ENCODE data around the gene ADM2.

DNA sequence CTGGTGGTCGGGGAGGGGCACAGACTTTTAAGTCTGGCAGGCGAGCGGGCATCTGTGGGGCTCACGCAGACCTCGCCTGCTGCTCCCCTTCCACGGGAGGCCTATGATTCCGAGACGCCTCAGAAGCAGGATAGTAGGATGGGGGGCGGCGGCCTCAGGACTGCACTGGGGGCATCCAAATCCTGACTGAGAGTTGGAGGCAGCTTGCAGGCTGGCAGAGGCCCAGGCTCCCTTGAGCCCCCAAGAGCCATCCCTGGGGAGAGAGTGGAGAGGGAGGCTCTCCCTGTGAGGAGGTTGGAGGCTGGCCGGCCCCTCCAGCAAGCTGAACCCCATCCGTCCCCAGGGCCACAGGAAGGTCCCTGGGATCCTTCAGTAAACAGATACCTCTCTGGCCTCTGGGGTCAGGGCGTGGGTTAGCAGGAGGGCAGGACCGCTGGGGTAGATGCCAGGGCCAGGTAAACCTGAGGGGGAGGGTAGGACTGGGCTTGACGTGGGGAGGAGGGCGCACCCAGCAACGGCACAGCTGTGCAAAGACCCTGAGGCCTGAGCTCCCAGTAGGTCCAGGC, 39.8 kb upstream of the ADM2 start:
- TF ChIP-seq, protein P1, sequence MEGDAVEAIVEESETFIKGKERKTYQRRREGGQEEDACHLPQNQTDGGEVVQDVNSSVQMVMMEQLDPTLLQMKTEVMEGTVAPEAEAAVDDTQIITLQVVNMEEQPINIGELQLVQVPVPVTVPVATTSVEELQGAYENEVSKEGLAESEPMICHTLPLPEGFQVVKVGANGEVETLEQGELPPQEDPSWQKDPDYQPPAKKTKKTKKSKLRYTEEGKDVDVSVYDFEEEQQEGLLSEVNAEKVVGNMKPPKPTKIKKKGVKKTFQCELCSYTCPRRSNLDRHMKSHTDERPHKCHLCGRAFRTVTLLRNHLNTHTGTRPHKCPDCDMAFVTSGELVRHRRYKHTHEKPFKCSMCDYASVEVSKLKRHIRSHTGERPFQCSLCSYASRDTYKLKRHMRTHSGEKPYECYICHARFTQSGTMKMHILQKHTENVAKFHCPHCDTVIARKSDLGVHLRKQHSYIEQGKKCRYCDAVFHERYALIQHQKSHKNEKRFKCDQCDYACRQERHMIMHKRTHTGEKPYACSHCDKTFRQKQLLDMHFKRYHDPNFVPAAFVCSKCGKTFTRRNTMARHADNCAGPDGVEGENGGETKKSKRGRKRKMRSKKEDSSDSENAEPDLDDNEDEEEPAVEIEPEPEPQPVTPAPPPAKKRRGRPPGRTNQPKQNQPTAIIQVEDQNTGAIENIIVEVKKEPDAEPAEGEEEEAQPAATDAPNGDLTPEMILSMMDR (IDR thresholded peaks at IDR 0.05; ENCODE audit: poor library complexity) = no peak
- no peak for TF ChIP-seq EZH2 (IDR thresholded peaks at IDR 0.05; ENCODE audit: borderline replicate concordance)

Data from hepatocyte (in vitro differentiated cells).